Naive thymus-derived CD8-positive, alpha-beta T cell (primary cell): ENCODE results near the gene ZNF594. TPM values are rescaled to one million over a fixed set of nuclear protein-coding genes. Genes with fewer than 3 reads are reported as not detected.
"Not testable (repeated sequence)": the region's sequence is repeated elsewhere in the genome, so short reads cannot be mapped to it uniquely, and the experiment has no call there.

Source experiments
- ATAC-seq, 2 donors: fragments of 150-1000 bp; cut with Tn5 transposase in 1 of 2; sonication (Bioruptor Pico), chemical (Tn5 transposase) in 1 of 2; 1 replicate in 1 of 2; 2 replicates in 1 of 2; pipeline ENCODE4 v1.10.0; 2021; ENCODE audit warnings: mild to moderate bottlenecking in 2 of 2, moderate library complexity in 2 of 2
- POLR2A ChIA-PET: fragments of 350-600 bp; sonication (Branson Sonifier 250); formaldehyde crosslinking; loops from one replicate; lab custom pipeline; 2021; ENCODE audit warnings: antibody characterized with exemption; lab: Charles Lee
- DNase-seq, 10 donors: peaks; one replicate each; pipeline versions ENCODE4 v3.0.0 to v3.0.0-alpha.2; 2020 to 2022
- H3K27ac Mint-ChIP-seq, 10 donors: one replicate each; pipeline ENCODE4 v1.8.0; 2020 to 2022; ENCODE audit warnings: mild to moderate bottlenecking in 10 of 10, mixed read lengths in 10 of 10, moderate library complexity in 4 of 10, inconsistent platforms in 1 of 10
- H3K27me3 Mint-ChIP-seq, 5 donors: one replicate each; pipeline ENCODE4 v1.8.0; 2021 to 2022; ENCODE audit warnings: mixed read lengths in 5 of 5
- H3K36me3 Mint-ChIP-seq, 3 donors: one replicate each; pipeline ENCODE4 v1.8.0; 2020 to 2022; ENCODE audit warnings: mixed read lengths in 3 of 3, mild to moderate bottlenecking in 2 of 3, inconsistent platforms in 1 of 3
- H3K4me1 Mint-ChIP-seq, 4 donors: one replicate each; pipeline ENCODE4 v1.8.0; 2021 to 2022; ENCODE audit warnings: mixed read lengths in 4 of 4
- H3K4me3 Mint-ChIP-seq, 10 donors: one replicate each; pipeline ENCODE4 v1.8.0; 2020 to 2022; ENCODE audit warnings: mild to moderate bottlenecking in 10 of 10, mixed read lengths in 10 of 10, moderate library complexity in 6 of 10, inconsistent platforms in 1 of 10
- H3K9me3 Mint-ChIP-seq, 9 donors: one replicate each; pipeline ENCODE4 v1.8.0; 2020 to 2022; ENCODE audit warnings: mixed read lengths in 9 of 9, mild to moderate bottlenecking in 3 of 9, inconsistent platforms in 1 of 9, moderate library complexity in 1 of 9
- polyA plus RNA-seq, 3 donors: library from polyadenylated mRNA; unstranded; fragments of 300-500 nt; fragmentation: Illumina TruSeq; gene quantifications; one replicate each; pipeline ENCODE4 v1.2.3, GENCODE V29; 2021
- total RNA-seq, 8 experiments: library from RNA in 2 of 8; stranded (reverse) in 2 of 8; gene quantifications; one replicate each; pipeline ENCODE4 v1.2.3 and lab custom pipeline; 2021 to 2026

The ZNF594 gene
- total and polyA plus RNA-seq, 5 experiments from 2014 or later, result 1.7 to 32.5 (median 3.3) TPM

- no peak overlapping the region for H3K27ac Mint-ChIP-seq
- no peaks in the 10 kb centered on the region for H3K9me3 Mint-ChIP-seq
- peaks cover 0 to 2% (median 0%) of the 10 kb centered on the region in 4 donors for H3K4me1 Mint-ChIP-seq
- no peaks in the 10 kb centered on the region for H3K36me3 Mint-ChIP-seq
- H3K4me3 Mint-ChIP-seq, result no peak overlapping the region
- peaks cover 0 to 3% (median 0%) of the 10 kb centered on the region in 5 donors for H3K27me3 Mint-ChIP-seq
- POLR2A ChIA-PET, result no interaction called here
- ATAC-seq (no peak), DNase-seq (no peak)
Measured at GRCh38 chr17:5133311-5133710, 58.4 kb downstream of the ZNF594 start.

- H3K27ac Mint-ChIP-seq, H3K4me1 Mint-ChIP-seq, H3K9me3 Mint-ChIP-seq, H3K36me3 Mint-ChIP-seq, H3K4me3 Mint-ChIP-seq, ATAC-seq, H3K27me3 Mint-ChIP-seq, POLR2A ChIA-PET: not testable (repeated sequence)
- peak in 1 of 10 donors; percentile 43 for DNase-seq
Measured at GRCh38 chr17:5132503-5133225, 59.0 kb downstream of the ZNF594 start.

GRCh38 chr17:5131799-5132502 lies 59.7 kb downstream of the ZNF594 start:
- H3K9me3 Mint-ChIP-seq, H3K4me1 Mint-ChIP-seq, H3K36me3 Mint-ChIP-seq, POLR2A ChIA-PET, H3K4me3 Mint-ChIP-seq, H3K27ac Mint-ChIP-seq, ATAC-seq: not testable (repeated sequence)
- peak in 1 of 10 donors; percentile 56 for DNase-seq
- H3K27me3 Mint-ChIP-seq, result peaks cover 5 to 12% (median 7%) of the 10 kb centered on the region in 5 donors

- Mint-ChIP-seq H3K4me3 (no peak overlapping the region), H3K27me3 (peaks cover 5 to 17% (median 10%) of the 10 kb centered on the region in 5 donors), H3K4me1 (peaks cover 0 to 2% (median 0%) of the 10 kb centered on the region in 4 donors), H3K9me3 (no peaks in the 10 kb centered on the region), H3K27ac (no peak overlapping the region), H3K36me3 (no peaks in the 10 kb centered on the region)
- ATAC-seq, result no peak
- peak in 1 of 10 donors; percentile 34 for DNase-seq
- POLR2A ChIA-PET, result no interaction called here
Measured at GRCh38 chr17:5131146-5131715, 60.4 kb downstream of the ZNF594 start.

- ATAC-seq, H3K36me3 Mint-ChIP-seq, H3K4me3 Mint-ChIP-seq, H3K27ac Mint-ChIP-seq, H3K4me1 Mint-ChIP-seq, H3K9me3 Mint-ChIP-seq, POLR2A ChIA-PET: not testable (repeated sequence)
- peak in 1 of 10 donors; percentile 50 for DNase-seq
- peaks cover 5 to 23% (median 11%) of the 10 kb centered on the region in 5 donors for H3K27me3 Mint-ChIP-seq
Measured at GRCh38 chr17:5130687-5131086, 61.0 kb downstream of the ZNF594 start.

- H3K4me3 Mint-ChIP-seq, H3K27ac Mint-ChIP-seq, H3K4me1 Mint-ChIP-seq, H3K36me3 Mint-ChIP-seq, DNase-seq, POLR2A ChIA-PET, ATAC-seq, H3K9me3 Mint-ChIP-seq: not testable (repeated sequence)
- peaks cover 5 to 25% (median 13%) of the 10 kb centered on the region in 5 donors for H3K27me3 Mint-ChIP-seq
Measured at GRCh38 chr17:5130261-5130660, 61.4 kb downstream of the ZNF594 start.

GRCh38 chr17:5129770-5130169 lies 61.9 kb downstream of the ZNF594 start:
- H3K27ac Mint-ChIP-seq, H3K4me1 Mint-ChIP-seq, H3K9me3 Mint-ChIP-seq, H3K4me3 Mint-ChIP-seq, ATAC-seq, POLR2A ChIA-PET, H3K36me3 Mint-ChIP-seq: not testable (repeated sequence)
- peak in 1 of 10 donors; percentile 40 for DNase-seq
- H3K27me3 Mint-ChIP-seq, result peaks cover 5 to 27% (median 14%) of the 10 kb centered on the region in 5 donors

Other genes with a start within 250 kb of the ZNF594 start
- 100 to 1,000 TPM; 486 to 497 TPM for gene PFN1, start 243.3 kb downstream of the ZNF594 start, total RNA-seq
- 1,000 to 10,000 TPM; 1,824 to 2,067 (median 1,870) TPM for gene PFN1, start 243.3 kb downstream of the ZNF594 start, polyA plus RNA-seq
- gene ENO3, start 240.7 kb downstream of the ZNF594 start, total RNA-seq, result 10 to 100 TPM; 35.2 to 36.7 TPM
- gene ENO3, start 240.7 kb downstream of the ZNF594 start, polyA plus RNA-seq, result 1 to 10 TPM; 1.5 to 3.0 (median 1.8) TPM
- gene SPAG7, start 224.1 kb downstream of the ZNF594 start, total RNA-seq, result 10 to 100 TPM; 50.5 to 52.6 TPM
- gene SPAG7, start 224.1 kb downstream of the ZNF594 start, polyA plus RNA-seq, result 100 to 1,000 TPM; 122 to 131 (median 129) TPM
- gene CAMTA2, start 204.2 kb downstream of the ZNF594 start, total RNA-seq, result 10 to 100 TPM; 56.1 to 58.7 TPM
- gene CAMTA2, start 204.2 kb downstream of the ZNF594 start, polyA plus RNA-seq, result 10 to 100 TPM in 1 of 3 donors, 1 to 10 TPM in 2; 4.1 to 18.9 (median 6.3) TPM
- gene INCA1, start 194.3 kb downstream of the ZNF594 start, total RNA-seq, result under 1 TPM in 1 of 2 experiments, not detected in 1; 0.26 TPM
- gene INCA1, start 194.3 kb downstream of the ZNF594 start, polyA plus RNA-seq, result under 1 TPM in 1 of 3 donors, not detected in 2; 0.23 TPM
- gene KIF1C, start 193.9 kb downstream of the ZNF594 start, total RNA-seq, result 10 to 100 TPM; 20.8 to 21.1 TPM
- gene KIF1C, start 193.9 kb downstream of the ZNF594 start, polyA plus RNA-seq, result 1 to 10 TPM; 2.6 to 3.0 (median 3.0) TPM
- under 1 TPM in 1 of 2 experiments, not detected in 1; 0.25 TPM for gene SLC52A1, start 156.4 kb downstream of the ZNF594 start, total RNA-seq
- gene SLC52A1, start 156.4 kb downstream of the ZNF594 start, polyA plus RNA-seq, result not detected
- 10 to 100 TPM; 12.6 to 12.7 TPM for gene ZFP3, start 113.4 kb downstream of the ZNF594 start, total RNA-seq
- gene ZFP3, start 113.4 kb downstream of the ZNF594 start, polyA plus RNA-seq, result 1 to 10 TPM in 2 of 3 donors, under 1 TPM in 1; 0.51 to 2.1 (median 1.6) TPM
- 10 to 100 TPM; 14.0 to 18.9 TPM for gene ZNF232, start 80.0 kb downstream of the ZNF594 start, total RNA-seq
- gene ZNF232, start 80.0 kb downstream of the ZNF594 start, polyA plus RNA-seq, result 1 to 10 TPM; 6.0 to 10.0 (median 7.3) TPM
- gene USP6, start 75.8 kb downstream of the ZNF594 start, total RNA-seq, result under 1 TPM; 0.33 to 0.39 TPM
- gene USP6, start 75.8 kb downstream of the ZNF594 start, polyA plus RNA-seq, result under 1 TPM; 0.02 to 0.06 (median 0.05) TPM
- 1 to 10 TPM; 2.3 to 2.8 TPM for gene SCIMP, start 43.0 kb upstream of the ZNF594 start, total RNA-seq
- gene SCIMP, start 43.0 kb upstream of the ZNF594 start, polyA plus RNA-seq, result under 1 TPM; 0.11 to 0.72 (median 0.22) TPM
- 10 to 100 TPM; 57.3 to 58.6 TPM for gene RABEP1, start 90.4 kb upstream of the ZNF594 start, total RNA-seq
- 10 to 100 TPM; 23.5 to 32.7 (median 31.3) TPM for gene RABEP1, start 90.4 kb upstream of the ZNF594 start, polyA plus RNA-seq
- gene NUP88, start 227.8 kb upstream of the ZNF594 start, total RNA-seq, result 100 to 1,000 TPM; 100 to 113 TPM
- 100 to 1,000 TPM; 108 to 128 (median 123) TPM for gene NUP88, start 227.8 kb upstream of the ZNF594 start, polyA plus RNA-seq
- gene RPAIN, start 228.3 kb upstream of the ZNF594 start, total RNA-seq, result 10 to 100 TPM; 74.3 to 79.3 TPM
- gene RPAIN, start 228.3 kb upstream of the ZNF594 start, polyA plus RNA-seq, result 10 to 100 TPM; 26.8 to 36.1 (median 27.8) TPM
- 10 to 100 TPM; 89.9 to 98.3 TPM for gene C1QBP, start 247.3 kb upstream of the ZNF594 start, total RNA-seq
- 100 to 1,000 TPM; 276 to 308 (median 304) TPM for gene C1QBP, start 247.3 kb upstream of the ZNF594 start, polyA plus RNA-seq